Left ventricle myocardium inferior (tissue), 1 donor: Measurements from ENCODE around the gene DNAAF9. TPM values are rescaled to one million over a fixed set of nuclear protein-coding genes. Genes with fewer than 3 reads are reported as not detected.

ENCODE experiments used
- DNase-seq: peaks from one replicate; pipeline ENCODE4 v3.0.0-alpha.2; 2020
- H3K27ac ChIP-seq: fragments of 200-600 bp; replicated peaks from 2 replicates; pipeline ENCODE4 v1.8.0; 2021
- H3K27me3 ChIP-seq: fragments of 200-600 bp; 2 replicates; pipeline ENCODE4 v1.8.0; 2021; ENCODE audit warnings: low read depth
- H3K36me3 ChIP-seq: fragments of 200-600 bp; 2 replicates; pipeline ENCODE4 v1.8.0; 2021
- H3K4me1 ChIP-seq: fragments of 200-600 bp; 2 replicates; pipeline ENCODE4 v1.8.0; 2021
- H3K4me3 ChIP-seq: fragments of 200-600 bp; 2 replicates; pipeline ENCODE4 v1.8.0; 2021; ENCODE audit warnings: mild to moderate bottlenecking, moderate library complexity
- H3K9me3 ChIP-seq: fragments of 200-600 bp; replicated peaks from 2 replicates; pipeline ENCODE4 v1.8.0; 2021
- intact Hi-C: fragments of 100-400 bp; cut with micrococcal nuclease; formaldehyde crosslinking; loops from one replicate; pipeline ENCODE4 v1.11.0; 2022
- total RNA-seq: library from RNA; stranded (reverse); fragmentation: NEBNext Ultra II Directional; extraction: Animal tissue kit (Norgen Biotek cat#: 25700); gene quantifications from one replicate; pipeline ENCODE4 v1.2.1, GENCODE V29; 2021
- TF ChIP-seq, protein P1 (sequence below): fragments of 200-600 bp; IDR thresholded peaks from 2 replicates; pipeline ENCODE4 v1.8.0; 2021; ENCODE audit warnings: antibody characterized with exemption, mild to moderate bottlenecking, borderline replicate concordance
- donor health status: DM: no; HTN: yes; CAD: no; lungs with severe emphysema.

DNAAF9 gene
- total RNA-seq, 1 donor from 2014 or later: 26.2 TPM

DNA sequence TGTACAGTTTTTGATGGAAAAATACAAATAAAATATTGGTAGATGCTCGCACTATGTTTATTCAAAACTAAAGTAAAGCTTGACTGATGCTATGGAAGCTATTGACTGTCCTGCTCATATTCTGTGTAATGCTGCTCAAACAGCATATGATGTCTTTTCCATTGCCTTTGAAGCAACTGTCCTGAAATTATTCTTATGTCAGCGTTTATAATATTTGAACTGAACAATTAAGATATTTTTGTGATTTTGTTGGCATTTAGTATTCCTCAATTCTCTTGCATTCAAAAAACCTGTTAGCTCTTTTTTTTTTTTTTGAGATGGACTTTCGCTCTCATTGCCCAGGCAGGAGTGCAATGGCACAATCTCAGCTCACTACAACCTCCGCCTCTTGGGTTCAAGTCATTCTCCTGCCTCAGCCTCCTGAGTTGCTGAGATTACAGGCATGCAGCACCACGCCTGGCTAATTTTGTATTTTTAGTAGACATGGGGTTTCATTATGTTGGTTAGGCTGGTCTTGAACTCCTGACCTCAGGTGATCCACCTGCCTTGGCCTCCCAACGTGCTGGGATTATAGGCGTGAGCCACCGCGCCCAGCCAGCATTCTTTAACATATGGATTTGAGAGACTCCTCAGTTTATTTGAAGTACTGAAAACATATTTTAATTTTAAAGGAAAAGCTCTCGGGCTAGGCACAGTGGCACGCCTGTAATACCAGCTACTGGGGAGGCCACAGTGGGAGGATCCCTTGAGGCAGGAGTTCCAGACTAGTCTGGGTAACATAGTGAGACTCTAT is 5.3 kb upstream of the DNAAF9 start:
- no peak for DNase-seq
- intact Hi-C loops: no loop called here
- Histone ChIP-seq H3K4me3 (no peak overlapping the region), H3K27me3 (no peaks in the 10 kb centered on the region), H3K9me3 (no peaks in the 10 kb centered on the region), H3K36me3 (no peaks in the 10 kb centered on the region), H3K27ac (no peak overlapping the region), H3K4me1 (peaks cover 10% of the 10 kb centered on the region)
- TF ChIP-seq, protein P1, sequence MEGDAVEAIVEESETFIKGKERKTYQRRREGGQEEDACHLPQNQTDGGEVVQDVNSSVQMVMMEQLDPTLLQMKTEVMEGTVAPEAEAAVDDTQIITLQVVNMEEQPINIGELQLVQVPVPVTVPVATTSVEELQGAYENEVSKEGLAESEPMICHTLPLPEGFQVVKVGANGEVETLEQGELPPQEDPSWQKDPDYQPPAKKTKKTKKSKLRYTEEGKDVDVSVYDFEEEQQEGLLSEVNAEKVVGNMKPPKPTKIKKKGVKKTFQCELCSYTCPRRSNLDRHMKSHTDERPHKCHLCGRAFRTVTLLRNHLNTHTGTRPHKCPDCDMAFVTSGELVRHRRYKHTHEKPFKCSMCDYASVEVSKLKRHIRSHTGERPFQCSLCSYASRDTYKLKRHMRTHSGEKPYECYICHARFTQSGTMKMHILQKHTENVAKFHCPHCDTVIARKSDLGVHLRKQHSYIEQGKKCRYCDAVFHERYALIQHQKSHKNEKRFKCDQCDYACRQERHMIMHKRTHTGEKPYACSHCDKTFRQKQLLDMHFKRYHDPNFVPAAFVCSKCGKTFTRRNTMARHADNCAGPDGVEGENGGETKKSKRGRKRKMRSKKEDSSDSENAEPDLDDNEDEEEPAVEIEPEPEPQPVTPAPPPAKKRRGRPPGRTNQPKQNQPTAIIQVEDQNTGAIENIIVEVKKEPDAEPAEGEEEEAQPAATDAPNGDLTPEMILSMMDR: no peak

DNA sequence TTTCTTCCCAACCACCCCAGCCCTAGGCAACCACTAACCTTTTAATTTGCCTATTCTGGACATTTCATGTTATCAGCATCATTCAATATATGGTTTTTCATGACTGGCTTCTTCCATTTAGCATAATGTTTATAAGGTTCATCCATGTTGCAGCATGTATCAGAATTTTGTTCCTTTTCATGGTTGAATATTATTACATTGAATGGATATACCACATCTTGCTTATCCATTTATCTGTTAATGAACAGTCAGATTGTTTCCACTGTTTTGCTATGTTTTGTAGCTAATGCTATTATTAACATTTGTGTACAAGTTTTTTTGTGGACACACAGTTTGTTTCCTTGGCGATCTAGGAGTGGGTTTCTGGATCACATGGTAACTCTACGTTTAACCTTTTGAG is 3.0 kb upstream of the DNAAF9 start:
- TF ChIP-seq, protein P1: no peak
- intact Hi-C loops: no loop called here
- no peak overlapping the region for H3K4me3 ChIP-seq
- H3K9me3 ChIP-seq: no peaks in the 10 kb centered on the region
- H3K27ac ChIP-seq: no peak overlapping the region
- H3K27me3 ChIP-seq: no peaks in the 10 kb centered on the region
- no peak for DNase-seq
- no peaks in the 10 kb centered on the region for H3K36me3 ChIP-seq
- H3K4me1 ChIP-seq: peaks cover 29% of the 10 kb centered on the region

DNA sequence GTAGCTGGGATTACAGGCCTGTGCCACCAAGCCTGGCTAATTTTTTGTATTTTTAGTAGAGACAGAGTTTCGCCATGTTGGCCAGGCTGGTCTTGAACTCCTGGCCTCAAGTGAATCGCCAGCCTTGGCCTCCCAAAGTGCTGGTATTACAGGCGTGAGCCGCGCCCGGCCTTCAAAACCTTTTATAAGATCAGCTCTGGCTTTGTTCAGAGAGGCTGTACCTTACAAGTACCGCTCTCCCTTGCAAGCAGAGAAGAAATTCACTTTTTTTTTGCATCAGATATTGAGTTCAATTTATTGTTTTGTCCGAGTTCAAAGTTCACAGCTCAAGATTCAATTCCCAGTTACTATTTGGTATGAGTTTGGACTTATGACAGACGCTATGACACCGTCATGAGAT is 1.9 kb upstream of the DNAAF9 start:
- Histone ChIP-seq H3K9me3 (no peaks in the 10 kb centered on the region), H3K27me3 (no peaks in the 10 kb centered on the region), H3K27ac (peak overlapping the region; percentile 93), H3K4me3 (peak overlapping the region; percentile 78), H3K4me1 (peaks cover 39% of the 10 kb centered on the region), H3K36me3 (no peaks in the 10 kb centered on the region)
- DNase-seq: no peak
- intact Hi-C loops: no loop called here
- TF ChIP-seq, protein P1: no peak

DNA sequence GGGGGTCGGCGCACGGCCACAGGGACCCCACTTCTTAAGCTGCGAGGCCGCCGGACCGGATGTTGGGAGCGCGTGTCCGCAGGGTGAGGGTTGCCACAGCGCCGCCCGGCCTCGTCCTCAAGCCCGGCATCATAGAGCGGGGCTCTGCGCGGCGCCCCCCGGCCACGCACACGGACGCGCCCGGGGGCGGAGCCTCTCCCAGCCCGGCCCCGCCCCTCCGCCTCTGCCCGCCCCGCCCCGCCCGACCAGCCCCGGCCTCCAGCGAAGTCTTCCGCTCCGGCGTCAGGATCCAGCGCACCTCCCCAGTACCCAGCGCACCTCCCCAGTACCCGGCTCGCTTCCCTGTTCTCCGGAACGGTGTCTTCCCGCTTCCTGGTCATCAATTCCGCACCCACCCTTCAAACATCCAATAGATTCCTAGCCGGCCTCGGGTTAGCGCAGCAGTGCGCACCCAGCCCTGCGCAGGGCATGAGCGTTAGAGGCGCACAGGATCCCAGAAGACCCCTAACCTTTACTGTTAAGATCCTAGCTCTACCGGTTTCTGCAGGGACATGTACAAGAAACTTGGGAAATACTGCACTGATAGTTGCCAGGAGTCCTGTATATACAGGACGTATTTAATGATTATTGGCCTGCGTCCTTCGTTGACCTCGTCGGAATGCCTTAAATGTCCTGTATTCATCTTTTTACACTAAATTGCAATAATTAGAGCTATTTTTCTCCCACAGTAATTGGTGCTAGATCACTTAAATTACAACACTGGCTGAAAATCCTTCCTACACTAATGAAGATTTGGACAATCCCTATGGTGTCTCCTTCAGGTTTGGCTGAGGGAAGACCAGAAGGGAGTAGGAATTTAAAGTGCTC is 535 bp upstream of the DNAAF9 start:
- peak overlapping the region; percentile 93 for H3K27ac ChIP-seq
- TF ChIP-seq, protein P1: no peak
- DNase-seq: peak; percentile 81
- no peaks in the 10 kb centered on the region for H3K9me3 ChIP-seq
- H3K36me3 ChIP-seq: no peaks in the 10 kb centered on the region
- H3K4me1 ChIP-seq: peaks cover 39% of the 10 kb centered on the region
- H3K4me3 ChIP-seq: peak overlapping the region; percentile 78
- intact Hi-C loops: no loop called here
- no peaks in the 10 kb centered on the region for H3K27me3 ChIP-seq

DNA sequence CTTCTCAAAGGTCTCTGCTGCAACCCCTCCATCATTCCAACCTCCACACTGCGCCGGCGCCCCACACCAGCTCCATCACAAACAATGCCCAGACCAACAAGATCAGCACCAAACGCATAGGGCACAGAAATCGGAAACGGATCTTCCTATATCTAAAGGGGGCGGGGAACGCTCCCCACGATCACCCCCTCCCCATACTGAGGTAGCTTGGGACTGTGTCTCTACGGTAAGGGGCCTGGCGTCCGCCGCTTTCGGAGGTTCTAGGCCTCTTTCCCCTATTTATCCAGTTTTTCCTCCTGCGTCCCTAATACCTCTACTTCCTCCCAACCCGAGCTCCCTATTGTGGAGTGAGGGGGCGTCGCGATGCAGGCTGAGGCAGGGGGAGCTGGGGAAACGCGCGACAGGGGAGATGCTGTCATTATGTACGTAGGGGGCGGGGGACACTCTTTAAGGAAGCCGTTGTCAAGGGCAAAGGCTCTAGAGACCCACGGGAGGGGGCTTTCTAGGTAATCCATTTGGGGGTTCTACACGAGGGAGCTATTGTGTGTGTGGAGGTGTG is 909 bp downstream of the DNAAF9 start:
- TF ChIP-seq, protein P1: no peak
- intact Hi-C loops: no loop called here
- peak overlapping the region; percentile 93 for H3K27ac ChIP-seq
- no peaks in the 10 kb centered on the region for H3K9me3 ChIP-seq
- H3K4me1 ChIP-seq: peaks cover 45% of the 10 kb centered on the region
- no peaks in the 10 kb centered on the region for H3K27me3 ChIP-seq
- H3K36me3 ChIP-seq: no peaks in the 10 kb centered on the region
- H3K4me3 ChIP-seq: peak overlapping the region; percentile 78
- DNase-seq: no peak
